GM18868 (cell line): ENCODE measurements around the gene F8.
"Not testable (repeated sequence)": the region's sequence is repeated elsewhere in the genome, so short reads cannot be mapped to it uniquely, and the experiment has no call there.

Experiments
- ATAC-seq: cut with Tn5 transposase; IDR thresholded peaks from one replicate; pipeline ENCODE4 v1.9.1; 2021; ENCODE audit warnings: mild to moderate bottlenecking, moderate library complexity; ENCODE audit not compliant: unreplicated experiment

Gene F8

GRCh38 chrX:154818916-154819770 is 203.4 kb downstream of the F8 start:
- no peak for ATAC-seq

- ATAC-seq: not testable (repeated sequence)
Observed at GRCh38 chrX:154817048-154817618, 205.4 kb downstream of the F8 start.

- ATAC-seq: not testable (repeated sequence)
Observed at GRCh38 chrX:154816326-154816898, 206.1 kb downstream of the F8 start.

GRCh38 chrX:154815274-154815818 is 207.2 kb downstream of the F8 start:
- no peak for ATAC-seq

- no peak for ATAC-seq
Observed at GRCh38 chrX:154813801-154814200, 208.7 kb downstream of the F8 start.

GRCh38 chrX:154812341-154813101 is 210.0 kb downstream of the F8 start:
- no peak for ATAC-seq

- ATAC-seq: no peak
Observed at GRCh38 chrX:154809939-154810665, 212.4 kb downstream of the F8 start.

- ATAC-seq: no peak
Observed at GRCh38 chrX:154806837-154807501, 215.6 kb downstream of the F8 start.

GRCh38 chrX:154805696-154806091 is 216.8 kb downstream of the F8 start:
- no peak for ATAC-seq

- ATAC-seq: peak; percentile 96
Observed at GRCh38 chrX:154804957-154805695, 217.4 kb downstream of the F8 start, which contains the start of gene MPP1. Gene MPP1 (minus strand): TSS chrX:154805485. CDS start chrX:154805373, 112 bp downstream.

- no peak for ATAC-seq
Observed at GRCh38 chrX:154804261-154804956, 218.1 kb downstream of the F8 start.

- ATAC-seq: no peak
Observed at GRCh38 chrX:154802947-154803346, 219.6 kb downstream of the F8 start.

GRCh38 chrX:154800478-154801210 is 221.9 kb downstream of the F8 start:
- ATAC-seq: no peak

GRCh38 chrX:154799556-154800348 is 222.8 kb downstream of the F8 start:
- ATAC-seq: no peak

- ATAC-seq: no peak
Observed at GRCh38 chrX:154797006-154797405, 225.5 kb downstream of the F8 start.

GRCh38 chrX:154795016-154795415 is 227.5 kb downstream of the F8 start:
- ATAC-seq: no peak
